Trophoblast cell (in vitro differentiated cells and primary cell): ENCODE measurements around the gene SCAP.

Source experiments
- DNase-seq, 2 donors: peaks; one replicate each; pipeline ENCODE4 v3.0.0-alpha.2; 2016
- H2AFZ ChIP-seq: 2 replicates; pipeline ENCODE4 v1.6.1; 2013; ENCODE audit warnings: low read length, moderate library complexity, mild to moderate bottlenecking; ENCODE audit not compliant: insufficient read depth, poor library complexity
- H2AK5ac ChIP-seq: 2 replicates; pipeline ENCODE4 v1.6.1; 2013; ENCODE audit warnings: mild to moderate bottlenecking, low read length
- H2BK120ac ChIP-seq: 2 replicates; pipeline ENCODE4 v1.6.1; 2013; ENCODE audit warnings: low read length, mild to moderate bottlenecking, moderate library complexity; ENCODE audit not compliant: insufficient read depth, poor library complexity
- H2BK12ac ChIP-seq: 2 replicates; pipeline ENCODE4 v1.6.1; 2013; ENCODE audit warnings: mild to moderate bottlenecking, low read length, moderate library complexity
- H2BK5ac ChIP-seq: 2 replicates; pipeline ENCODE4 v1.6.1; 2013; ENCODE audit warnings: low read length, low read depth, moderate library complexity, mild to moderate bottlenecking; ENCODE audit not compliant: poor library complexity
- H3K14ac ChIP-seq: 2 replicates; pipeline ENCODE4 v1.6.1; 2013; ENCODE audit warnings: mild to moderate bottlenecking, low read length
- H3K18ac ChIP-seq: 2 replicates; pipeline ENCODE4 v1.6.1; 2013; ENCODE audit warnings: mild to moderate bottlenecking, low read length
- H3K23ac ChIP-seq: 2 replicates; pipeline ENCODE4 v1.6.1; 2013; ENCODE audit warnings: low read length
- H3K27ac ChIP-seq: 2 replicates; pipeline ENCODE4 v1.5.1; 2013; ENCODE audit warnings: low read depth, mild to moderate bottlenecking, inconsistent platforms, low read length, moderate library complexity
- H3K27me3 ChIP-seq: 2 replicates; pipeline ENCODE4 v1.6.1; 2013; ENCODE audit warnings: inconsistent platforms, mild to moderate bottlenecking, low read length, moderate library complexity; ENCODE audit not compliant: insufficient read depth
- H3K36me3 ChIP-seq, 2 experiments: 1 replicate in 1 of 2; 2 replicates in 1 of 2; pipeline ENCODE4 v1.6.1; 2013; ENCODE audit warnings: low read length in 2 of 2, mild to moderate bottlenecking in 2 of 2, moderate library complexity in 1 of 2; ENCODE audit not compliant: insufficient read depth in 2 of 2, control insufficient read depth in 1 of 2
- H3K4ac ChIP-seq: 2 replicates; pipeline ENCODE4 v1.6.1; 2013; ENCODE audit warnings: low read depth, mild to moderate bottlenecking, low read length, moderate library complexity
- H3K4me1 ChIP-seq, 2 experiments: 1 replicate in 1 of 2; 2 replicates in 1 of 2; pipeline ENCODE4 v1.6.1; 2013; ENCODE audit warnings: low read length in 2 of 2, mild to moderate bottlenecking in 2 of 2, moderate library complexity in 1 of 2; ENCODE audit not compliant: insufficient read depth in 2 of 2, control insufficient read depth in 1 of 2
- H3K4me2 ChIP-seq: 2 replicates; pipeline ENCODE4 v1.6.1; 2013; ENCODE audit warnings: inconsistent platforms, mild to moderate bottlenecking, low read length, moderate library complexity
- H3K4me3 ChIP-seq: 2 replicates; pipeline ENCODE4 v1.5.1; 2013; ENCODE audit warnings: mild to moderate bottlenecking, low read depth, low read length, inconsistent platforms
- H3K79me1 ChIP-seq: one replicate; pipeline ENCODE4 v1.6.1; 2013; ENCODE audit warnings: low read length
- H3K79me2 ChIP-seq: 2 replicates; pipeline ENCODE4 v1.6.1; 2013; ENCODE audit warnings: low read length, mild to moderate bottlenecking; ENCODE audit not compliant: control insufficient read depth, insufficient read depth, poor library complexity
- H3K9ac ChIP-seq: 2 replicates; pipeline ENCODE4 v1.6.1; 2013; ENCODE audit warnings: mild to moderate bottlenecking, low read length
- H3K9me3 ChIP-seq: 2 replicates; pipeline ENCODE4 v1.6.1; 2013; ENCODE audit warnings: low read depth, mild to moderate bottlenecking, control low read depth, inconsistent platforms, low read length; ENCODE audit not compliant: insufficient read depth
- H4K12ac ChIP-seq: 2 replicates; pipeline ENCODE4 v1.6.1; 2013; ENCODE audit warnings: low read depth, mild to moderate bottlenecking, low read length, moderate library complexity
- H4K8ac ChIP-seq: 2 replicates; pipeline ENCODE4 v1.6.1; 2013; ENCODE audit warnings: low read depth, mild to moderate bottlenecking, low read length, moderate library complexity
- H4K91ac ChIP-seq: one replicate; pipeline ENCODE4 v1.6.1; 2013; ENCODE audit warnings: low read depth, mild to moderate bottlenecking, low read length, moderate library complexity
- WGBS: extraction: QIAGEN DNeasy Blood & Tissue Kit; methylation state at CpG from one replicate; pipeline ENCODE4 v1.1.7; 2013; ENCODE audit warnings: missing lambda C conversion rate; ENCODE audit not compliant: insufficient read length, insufficient coverage; ENCODE audit errors: extremely low coverage; 5-methylcytosine and 5-hydroxymethylcytosine counted together

SCAP gene

GRCh38 chr3:47456984-47457383 is 18.8 kb downstream of the SCAP start:
- Histone ChIP-seq H2AK5ac (no peak overlapping the region), H3K4me1 (no peaks in the 10 kb centered on the region), H2AFZ (no peak overlapping the region), H3K79me2 (peaks cover 2% of the 10 kb centered on the region), H3K14ac (no peak overlapping the region), H4K91ac (no peak overlapping the region), H2BK120ac (no peak overlapping the region), H3K36me3 (peaks cover 0 to 4% of the 10 kb centered on the region in 2 experiments), H3K27me3 (no peaks in the 10 kb centered on the region), H3K27ac (no peak overlapping the region), H3K4ac (no peak overlapping the region), H2BK5ac (no peak overlapping the region), H3K18ac (no peak overlapping the region), H2BK12ac (no peak overlapping the region), H3K9ac (no peak overlapping the region), H3K9me3 (peaks cover 1% of the 10 kb centered on the region), H3K4me3 (no peak overlapping the region), H3K4me2 (no peak overlapping the region), H4K12ac (no peak overlapping the region), H3K23ac (no peak overlapping the region), H3K79me1 (no peaks in the 10 kb centered on the region), H4K8ac (no peak overlapping the region)
- DNase-seq, result no peak

DNA sequence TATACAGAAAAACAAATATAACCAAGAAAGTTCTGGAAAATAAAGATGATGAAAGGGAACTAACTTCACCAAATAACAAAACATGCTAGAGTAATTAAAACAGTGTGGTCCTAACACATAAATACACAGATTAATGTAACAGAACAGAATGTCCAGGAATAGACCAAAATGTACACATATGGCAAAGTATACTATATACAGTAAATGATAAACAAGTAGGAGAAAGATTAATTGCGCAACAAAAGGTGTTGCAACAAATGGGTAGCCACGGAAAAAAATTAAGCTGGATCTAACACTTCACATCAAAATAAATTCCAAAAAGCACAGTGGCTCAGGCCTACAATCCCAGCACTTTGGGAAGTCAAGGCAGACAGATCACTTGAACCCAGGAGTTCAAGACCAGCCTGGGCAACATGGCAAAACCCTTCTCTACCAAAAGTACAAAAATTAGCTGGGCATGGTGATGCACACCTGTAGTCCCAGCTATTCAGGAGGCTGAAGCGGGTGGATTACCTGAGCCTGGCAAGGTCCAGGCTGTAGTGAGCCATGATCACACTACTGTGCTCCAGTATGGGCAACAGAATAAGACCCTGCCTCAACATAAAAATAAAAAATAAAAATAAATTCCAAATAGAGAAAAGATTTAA is 19.8 kb downstream of the SCAP start:
- H3K79me2 ChIP-seq, result peaks cover 2% of the 10 kb centered on the region
- no peak overlapping the region for H2BK12ac ChIP-seq
- H2BK120ac ChIP-seq, result no peak overlapping the region
- no peak overlapping the region for H3K18ac ChIP-seq
- no peak overlapping the region for H2AK5ac ChIP-seq
- no peaks in the 10 kb centered on the region for H3K9me3 ChIP-seq
- H3K27ac ChIP-seq, result no peak overlapping the region
- H3K14ac ChIP-seq, result no peak overlapping the region
- no peak overlapping the region for H4K8ac ChIP-seq
- no peak overlapping the region for H3K4me2 ChIP-seq
- peaks cover 0 to 3% of the 10 kb centered on the region in 2 experiments for H3K36me3 ChIP-seq
- H3K23ac ChIP-seq, result no peak overlapping the region
- DNase-seq, result peak in 1 of 2 donors; percentile 38
- H3K27me3 ChIP-seq, result no peaks in the 10 kb centered on the region
- no CpG with 5 or more reads among the region's 3 CpGs for WGBS
- H4K12ac ChIP-seq, result no peak overlapping the region
- no peak overlapping the region for H3K4ac ChIP-seq
- no peaks in the 10 kb centered on the region for H3K4me1 ChIP-seq
- H2AFZ ChIP-seq, result no peak overlapping the region
- no peak overlapping the region for H3K9ac ChIP-seq
- H3K79me1 ChIP-seq, result no peaks in the 10 kb centered on the region
- no peak overlapping the region for H3K4me3 ChIP-seq
- H4K91ac ChIP-seq, result no peak overlapping the region
- H2BK5ac ChIP-seq, result no peak overlapping the region

GRCh38 chr3:47452453-47453215 is 23.1 kb downstream of the SCAP start:
- no peak overlapping the region for H2BK5ac ChIP-seq
- H3K27me3 ChIP-seq, result no peaks in the 10 kb centered on the region
- H2AFZ ChIP-seq, result no peak overlapping the region
- no peaks in the 10 kb centered on the region for H3K9me3 ChIP-seq
- no peak overlapping the region for H4K8ac ChIP-seq
- H3K9ac ChIP-seq, result no peak overlapping the region
- no peak overlapping the region for H2BK12ac ChIP-seq
- no peak for DNase-seq
- no peaks in the 10 kb centered on the region for H3K79me2 ChIP-seq
- WGBS, result no CpG with 5 or more reads among the region's 4 CpGs
- no peaks in the 10 kb centered on the region for H3K36me3 ChIP-seq
- H3K27ac ChIP-seq, result no peak overlapping the region
- no peak overlapping the region for H3K4me3 ChIP-seq
- no peak overlapping the region for H2BK120ac ChIP-seq
- no peak overlapping the region for H3K4me2 ChIP-seq
- H3K79me1 ChIP-seq, result no peaks in the 10 kb centered on the region
- H3K18ac ChIP-seq, result no peak overlapping the region
- H4K91ac ChIP-seq, result no peak overlapping the region
- no peak overlapping the region for H2AK5ac ChIP-seq
- H3K23ac ChIP-seq, result no peak overlapping the region
- H3K4ac ChIP-seq, result no peak overlapping the region
- H3K14ac ChIP-seq, result no peak overlapping the region
- no peaks in the 10 kb centered on the region for H3K4me1 ChIP-seq
- no peak overlapping the region for H4K12ac ChIP-seq

GRCh38 chr3:47444103-47444502 is 31.6 kb downstream of the SCAP start:
- WGBS, result no CpG with 5 or more reads among the region's 5 CpGs
- no peak for DNase-seq
- peaks cover 8% of the 10 kb centered on the region in 2 experiments for H3K36me3 ChIP-seq

More at GRCh38 chr3:47444103-47444502, 31.6 kb downstream of the SCAP start:
- Histone ChIP-seq H3K23ac (no peak overlapping the region), H3K4me2 (no peak overlapping the region), H3K79me2 (no peaks in the 10 kb centered on the region), H3K4me3 (no peak overlapping the region), H3K14ac (no peak overlapping the region), H4K91ac (no peak overlapping the region), H3K9ac (no peak overlapping the region), H2AFZ (no peak overlapping the region), H3K9me3 (no peaks in the 10 kb centered on the region), H2AK5ac (no peak overlapping the region), H3K4me1 (peaks cover 3 to 5% of the 10 kb centered on the region in 2 experiments), H3K27me3 (no peaks in the 10 kb centered on the region), H2BK5ac (no peak overlapping the region), H2BK12ac (no peak overlapping the region), H3K27ac (no peak overlapping the region), H4K12ac (no peak overlapping the region), H3K79me1 (no peaks in the 10 kb centered on the region), H2BK120ac (no peak overlapping the region), H3K4ac (no peak overlapping the region), H3K18ac (no peak overlapping the region), H4K8ac (no peak overlapping the region)
